ENCODE results near the gene RETREG3.
"Not testable (repeated sequence)": the region's sequence is repeated elsewhere in the genome, so short reads cannot be mapped to it uniquely, and the experiment has no call there.

Gene RETREG3

DNA sequence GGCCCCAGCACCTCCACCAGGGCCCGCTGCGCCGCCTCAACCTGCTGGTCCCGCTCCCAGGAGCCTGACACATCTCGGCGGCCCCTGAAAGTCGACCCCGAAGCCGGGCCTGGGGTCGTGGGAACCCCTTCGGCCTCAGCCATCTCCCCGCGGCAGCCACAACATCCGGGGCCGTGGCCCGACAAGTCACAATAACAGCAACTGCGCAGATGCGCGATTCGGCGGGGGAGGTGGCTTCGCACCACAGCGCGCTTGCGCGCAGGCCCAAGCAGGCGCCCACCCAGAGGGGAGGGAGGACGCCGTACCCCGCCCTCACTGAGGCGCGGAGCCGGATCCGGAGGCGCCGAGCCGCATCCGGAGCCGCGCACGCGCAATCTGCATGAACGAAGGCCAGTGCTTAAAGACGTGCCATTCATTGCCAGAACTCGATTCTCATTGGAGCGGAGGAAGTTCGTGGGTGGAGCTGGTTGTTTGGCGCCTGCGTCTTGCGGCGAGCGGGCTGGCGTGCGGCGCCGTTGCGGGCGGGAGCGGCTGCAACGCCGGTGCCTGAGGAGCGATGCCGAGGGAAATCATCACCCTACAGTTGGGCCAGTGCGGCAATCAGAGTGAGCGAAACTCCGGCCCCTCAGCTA, at the start of gene RETREG3, which contains the start of gene TUBG1:
TSS of gene RETREG3 (minus strand) at position 193 of the 632 bp plus-strand sequence. CDS start at position 143, 50 bp downstream.
TSS of gene TUBG1 (plus strand) at position 502 of the 632 bp plus-strand sequence. CDS start at position 557, 55 bp downstream.
- DNase-seq, result peak; percentile 96

GRCh38 chr17:42657824-42658588, 48.8 kb upstream of the RETREG3 start:
- DNase-seq, result no peak

DNA sequence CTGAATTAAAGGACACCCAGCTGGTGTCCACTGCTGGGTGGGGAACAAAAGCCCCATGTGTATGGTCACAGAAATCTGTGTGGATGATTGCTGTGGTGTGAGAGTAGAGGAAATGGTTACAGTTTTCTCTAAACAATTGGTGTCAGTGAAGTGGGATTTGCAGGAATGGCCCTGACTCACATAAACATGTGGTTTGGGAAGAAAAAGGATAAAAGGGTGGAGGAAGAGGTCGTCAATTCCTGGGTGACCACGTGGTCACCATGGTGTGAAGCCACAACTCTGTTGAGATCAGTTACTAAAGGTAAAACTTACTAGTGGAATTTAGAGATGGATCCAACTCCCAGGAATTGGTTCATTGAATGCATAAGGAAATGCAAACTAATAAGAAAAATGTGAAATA, 46.4 kb upstream of the RETREG3 start:
- no peak for DNase-seq

GRCh38 chr17:42653179-42654124, 44.3 kb upstream of the RETREG3 start:
- no peak for DNase-seq

DNA sequence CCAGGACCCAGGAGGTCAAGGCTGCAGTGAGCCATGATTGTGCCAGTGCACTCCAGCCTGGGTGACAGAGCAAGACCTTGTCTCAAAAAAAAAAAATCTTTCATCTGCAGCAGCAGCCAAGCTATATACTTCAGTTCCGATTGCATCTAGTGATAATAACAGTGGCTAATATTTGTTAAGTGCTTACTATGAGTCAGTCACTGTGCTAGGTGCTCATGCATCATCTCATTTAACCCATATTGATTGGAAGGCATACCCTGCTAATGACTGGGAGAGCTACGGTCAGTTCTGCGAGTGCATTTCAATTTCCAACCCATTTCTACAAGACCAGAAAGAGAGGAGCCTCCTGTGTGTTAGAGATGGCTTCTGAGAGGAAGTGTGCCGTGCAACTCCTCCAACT, 42.2 kb upstream of the RETREG3 start:
- DNase-seq, result no peak

DNA sequence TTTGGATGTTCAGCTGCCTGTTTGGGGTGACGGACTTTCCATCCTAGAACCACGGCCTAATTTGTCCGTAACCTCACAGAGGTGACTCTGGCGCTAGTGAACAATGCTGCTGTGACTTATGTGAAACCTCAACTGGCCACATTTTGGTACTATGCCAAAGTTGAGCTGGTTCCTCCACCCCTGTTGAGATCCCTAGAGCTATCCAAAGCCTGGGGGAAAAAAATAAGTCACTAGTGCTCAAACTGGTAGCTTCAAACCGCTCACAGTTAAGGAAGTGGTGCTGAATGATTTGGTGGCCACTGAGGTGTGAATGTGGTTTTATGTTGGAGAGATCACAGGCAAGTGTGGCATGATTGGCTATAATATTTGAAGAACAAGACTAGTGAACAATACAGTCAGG, 38.6 kb upstream of the RETREG3 start:
- no peak for DNase-seq

- DNase-seq, result no peak
Measured at GRCh38 chr17:42642336-42642735, 33.2 kb upstream of the RETREG3 start.

GRCh38 chr17:42640121-42640520, 30.9 kb upstream of the RETREG3 start:
- DNase-seq, result no peak

DNA sequence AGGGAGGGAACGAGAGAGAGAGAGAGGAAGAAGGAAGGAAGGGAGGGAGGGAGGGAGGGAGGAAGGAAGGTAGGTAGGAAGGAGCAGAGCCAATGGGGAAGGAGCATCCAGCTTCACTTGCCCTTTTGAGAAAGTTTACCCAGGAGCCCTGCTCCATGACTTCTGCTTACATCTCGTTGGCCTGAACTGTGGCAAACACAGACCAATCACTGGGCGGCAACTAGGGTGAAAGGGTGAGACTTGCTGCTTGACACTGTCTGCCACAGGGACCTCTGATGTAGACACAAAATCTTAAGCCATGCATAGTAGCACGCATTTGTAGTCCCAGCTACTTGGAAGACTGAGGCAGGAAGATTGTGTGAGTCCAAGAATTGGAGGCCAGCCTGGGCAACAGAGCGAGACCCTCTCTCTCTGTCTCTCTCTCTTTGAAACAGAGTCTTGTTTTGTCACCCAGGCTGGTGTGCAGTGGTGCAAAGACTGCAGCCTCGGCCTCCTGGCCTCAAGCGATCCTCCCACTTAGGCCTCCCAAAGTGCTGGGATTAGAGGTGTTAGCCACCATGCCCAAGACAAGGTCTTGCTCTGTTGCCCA, 30.4 kb upstream of the RETREG3 start:
- no peak for DNase-seq

GRCh38 chr17:42632949-42633444, 23.8 kb upstream of the RETREG3 start:
- DNase-seq, result no peak

DNA sequence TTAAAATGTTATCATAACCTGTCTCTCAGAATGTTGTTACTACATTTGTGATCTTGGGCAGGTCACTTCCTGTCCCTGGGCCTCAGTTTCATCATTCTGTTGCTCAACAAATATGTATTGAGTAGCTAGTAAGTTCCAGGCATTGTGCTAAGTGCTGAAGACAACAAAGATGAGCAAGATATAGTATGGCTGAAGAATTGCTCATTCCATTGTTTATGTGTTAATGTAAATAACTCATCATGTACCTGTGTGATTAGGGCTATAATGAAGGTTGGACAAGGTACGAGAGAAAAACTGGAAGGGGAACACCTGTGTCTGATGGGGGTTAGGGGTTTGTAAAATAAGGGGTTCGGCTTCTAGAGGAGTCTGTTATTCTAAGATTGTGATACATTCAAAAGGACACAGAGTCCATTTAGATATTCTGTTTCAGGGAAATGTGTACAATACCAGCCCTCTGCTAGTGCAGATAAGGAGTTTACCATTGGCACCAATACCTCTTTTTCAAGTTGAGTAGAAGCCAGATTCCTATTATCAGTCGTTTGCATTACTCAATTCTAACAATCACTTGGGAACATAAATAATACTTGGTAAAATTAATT, 20.3 kb upstream of the RETREG3 start:
- DNase-seq, result no peak

DNA sequence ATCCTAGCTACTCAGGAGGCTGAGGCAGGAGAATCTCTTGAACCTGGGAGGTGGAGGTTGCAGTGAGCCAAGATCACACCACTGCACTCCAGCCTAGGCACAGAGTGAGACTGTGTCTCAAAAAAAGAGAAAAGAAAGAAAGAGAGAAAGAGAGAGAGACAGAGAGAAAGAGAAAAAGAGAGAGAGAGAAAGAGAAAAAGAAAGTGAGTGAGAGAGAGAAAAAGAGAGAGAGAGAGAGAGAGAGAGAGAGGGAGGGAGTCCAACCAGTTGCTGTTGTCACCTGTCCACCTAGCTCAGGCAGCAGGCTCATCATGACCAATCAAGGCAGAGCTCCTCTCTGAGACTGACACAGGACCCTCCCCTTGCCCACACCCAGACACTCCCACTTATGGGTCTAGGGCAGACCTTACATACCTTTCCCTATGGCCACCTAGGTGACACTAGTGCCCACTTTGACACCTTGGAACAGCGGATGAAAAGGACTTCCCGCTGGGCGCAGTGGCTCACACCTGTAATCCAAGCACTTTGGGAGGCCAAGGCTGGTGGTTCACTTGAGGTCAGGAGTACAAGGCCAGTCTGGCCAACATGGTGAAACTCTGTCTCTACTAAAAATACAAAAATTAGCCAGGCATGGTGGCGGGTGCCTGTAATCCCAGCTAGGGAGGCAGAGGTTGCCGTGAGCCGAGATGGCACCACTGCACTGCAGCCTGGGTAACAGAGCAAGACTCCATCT, 18.0 kb upstream of the RETREG3 start:
- not testable (repeated sequence) for DNase-seq

GRCh38 chr17:42623732-42624596, 14.8 kb upstream of the RETREG3 start:
- no peak for DNase-seq

DNA sequence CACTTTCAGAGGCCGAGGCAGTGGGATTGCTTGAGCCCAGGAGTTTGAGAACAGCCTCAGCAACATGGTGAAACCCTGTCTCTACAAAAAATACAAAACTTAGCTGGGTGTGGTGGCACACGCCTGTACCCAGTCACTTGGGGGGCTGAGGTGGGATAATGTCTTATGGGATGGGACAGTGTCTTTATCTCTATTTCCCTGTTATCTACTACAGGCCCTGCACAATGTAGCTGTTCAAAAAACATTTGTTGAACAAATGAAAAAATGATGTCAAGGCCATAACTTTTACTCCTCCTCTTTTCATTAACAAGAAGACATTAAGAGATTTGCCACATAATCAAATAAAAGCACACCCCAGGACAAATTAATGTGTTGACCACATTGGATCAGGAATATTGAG, 14.1 kb upstream of the RETREG3 start:
- no peak for DNase-seq

DNA sequence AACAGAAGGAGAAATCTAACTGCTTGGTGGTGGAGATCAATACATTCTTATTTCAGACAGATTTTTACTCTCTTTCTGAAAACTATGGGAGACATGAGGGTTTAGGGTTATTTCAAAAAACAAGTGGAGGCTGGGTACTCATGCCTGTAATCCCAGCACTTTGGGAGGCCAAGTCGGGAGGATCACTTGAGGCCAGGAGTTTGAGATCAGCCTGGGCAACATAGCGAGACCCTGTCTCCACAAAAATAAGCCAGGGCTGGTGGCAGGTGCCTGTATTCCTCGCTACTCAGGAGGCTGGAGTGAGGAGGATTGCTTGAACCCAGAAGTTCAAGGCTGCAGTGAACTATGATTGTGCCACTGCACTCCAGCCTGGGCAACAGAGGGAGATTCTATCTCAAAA, 12.8 kb upstream of the RETREG3 start:
- not testable (repeated sequence) for DNase-seq

DNA sequence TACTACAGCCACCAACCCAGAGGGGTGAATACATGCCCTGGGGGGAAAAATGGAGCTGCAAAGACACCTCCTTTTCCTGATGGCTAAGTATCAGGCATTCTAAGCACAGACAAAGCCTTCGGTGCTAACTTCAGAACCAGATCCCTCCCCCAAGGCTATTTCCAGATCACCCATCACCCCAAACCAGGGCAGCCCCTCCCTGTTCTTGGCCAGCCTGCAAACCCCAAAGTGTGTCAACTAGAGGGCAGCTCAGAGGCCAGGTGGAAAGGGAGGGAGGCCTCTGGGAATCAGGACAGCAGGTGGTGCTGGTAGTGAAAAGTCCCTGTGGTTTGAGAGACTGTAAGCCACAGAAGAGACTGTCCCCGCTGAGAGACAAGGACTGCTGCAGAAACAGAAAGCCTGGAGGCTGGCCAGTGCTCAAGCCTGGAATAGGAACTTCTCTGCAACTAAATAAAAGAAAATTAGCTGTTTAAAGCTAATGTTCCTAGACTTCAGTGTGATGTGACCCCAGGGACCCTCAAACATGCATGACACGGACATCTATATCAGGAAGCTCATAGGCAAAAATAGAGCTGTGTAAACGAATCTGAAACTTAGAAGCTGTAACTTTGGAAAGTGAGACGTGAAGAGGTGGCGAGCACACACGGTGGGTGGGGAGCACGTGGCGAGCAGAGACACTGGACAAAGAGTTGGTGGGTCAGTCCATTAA, 9.4 kb upstream of the RETREG3 start:
- no peak for DNase-seq

- no peak for DNase-seq
Measured at GRCh38 chr17:42617956-42618431, 8.8 kb upstream of the RETREG3 start.

DNA sequence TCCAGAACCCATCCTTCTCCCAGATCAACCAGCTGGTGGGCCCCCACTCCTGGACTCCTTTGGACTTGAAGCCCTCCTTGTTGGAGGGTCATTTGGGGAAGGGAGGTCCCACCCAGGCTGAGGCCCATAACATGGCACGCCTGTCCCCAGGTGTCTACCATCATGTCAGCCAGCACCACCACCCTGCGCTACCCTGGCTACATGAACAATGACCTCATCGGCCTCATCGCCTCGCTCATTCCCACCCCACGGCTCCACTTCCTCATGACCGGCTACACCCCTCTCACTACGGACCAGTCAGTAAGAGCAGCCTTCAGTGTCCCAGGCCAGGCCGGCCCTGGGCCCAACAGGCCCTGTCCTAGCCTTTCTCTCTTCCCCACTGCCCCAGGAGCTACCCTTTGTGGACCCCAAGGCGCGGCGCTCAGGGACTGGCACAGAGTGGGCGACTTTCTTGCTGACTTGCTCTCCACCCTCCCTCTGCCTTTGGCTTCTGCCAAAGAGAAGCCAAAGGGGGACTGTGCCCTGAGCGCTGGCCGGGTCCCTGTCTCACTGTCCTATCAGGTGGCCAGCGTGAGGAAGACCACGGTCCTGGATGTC, 4.6 kb upstream of the RETREG3 start:
- DNase-seq, result no peak

GRCh38 chr17:42612013-42612412, 2.8 kb upstream of the RETREG3 start:
- no peak for DNase-seq
